H9 (cell line): ENCODE data around the gene MON2. TPM values are rescaled to one million over a fixed set of nuclear protein-coding genes. Genes with fewer than 3 reads are reported as not detected.

Experiments
- DNase-seq: peaks from one replicate; pipeline ENCODE4 v3.0.0-alpha.2; 2017
- H2AFZ ChIP-seq: one replicate; pipeline ENCODE4 v1.6.1; 2013; ENCODE audit warnings: mild to moderate bottlenecking, low read length, control low read depth, moderate library complexity
- H2AK5ac ChIP-seq: 2 replicates; pipeline ENCODE4 v1.6.1; 2013; ENCODE audit warnings: low read length, control low read depth, mixed read lengths; ENCODE audit not compliant: insufficient read length
- H2BK120ac ChIP-seq: one replicate; pipeline ENCODE4 v1.6.1; 2013; ENCODE audit warnings: low read depth, mild to moderate bottlenecking, low read length, control low read depth, inconsistent platforms; ENCODE audit not compliant: poor library complexity, severe bottlenecking
- H2BK12ac ChIP-seq: 2 replicates; pipeline ENCODE4 v1.6.1; 2013; ENCODE audit warnings: low read length, control low read depth, mixed read lengths, low read depth; ENCODE audit not compliant: insufficient read length
- H2BK15ac ChIP-seq: 2 replicates; pipeline ENCODE4 v1.6.1; 2013; ENCODE audit warnings: low read depth, low read length, control low read depth
- H2BK20ac ChIP-seq: one replicate; pipeline ENCODE4 v1.6.1; 2013; ENCODE audit warnings: low read depth, mild to moderate bottlenecking, low read length, control low read depth, inconsistent platforms; ENCODE audit not compliant: poor library complexity, severe bottlenecking
- H2BK5ac ChIP-seq: 2 replicates; pipeline ENCODE4 v1.6.1; 2013; ENCODE audit warnings: low read length, control low read depth, mixed read lengths; ENCODE audit not compliant: insufficient read length
- H3K14ac ChIP-seq: 2 replicates; pipeline ENCODE4 v1.6.1; 2013; ENCODE audit warnings: low read length, control low read depth; ENCODE audit not compliant: insufficient read depth
- H3K18ac ChIP-seq: 2 replicates; pipeline ENCODE4 v1.6.1; 2013; ENCODE audit warnings: low read depth, mild to moderate bottlenecking, mixed read lengths, low read length, control low read depth; ENCODE audit not compliant: insufficient read length
- H3K23ac ChIP-seq: 2 replicates; pipeline ENCODE4 v1.6.1; 2013; ENCODE audit warnings: low read length, control low read depth, mixed read lengths, low read depth; ENCODE audit not compliant: insufficient read length
- H3K23me2 ChIP-seq: 2 replicates; pipeline ENCODE4 v1.6.1; 2013; ENCODE audit warnings: low read depth, mild to moderate bottlenecking, mixed read lengths, low read length, control low read depth; ENCODE audit not compliant: insufficient read length, poor library complexity, severe bottlenecking
- H3K27ac ChIP-seq: 2 replicates; pipeline ENCODE4 v1.5.1; 2013; ENCODE audit warnings: low read length, control low read depth, mixed read lengths, low read depth; ENCODE audit not compliant: insufficient read length
- H3K27me3 ChIP-seq: 2 replicates; pipeline ENCODE4 v1.6.1; 2013; ENCODE audit warnings: low read length, control low read depth, inconsistent platforms; ENCODE audit not compliant: insufficient read depth
- H3K4ac ChIP-seq: 2 replicates; pipeline ENCODE4 v1.6.1; 2013; ENCODE audit warnings: low read depth, mild to moderate bottlenecking, control low read depth, inconsistent platforms, low read length, moderate library complexity
- H3K4me1 ChIP-seq: 2 replicates; pipeline ENCODE4 v1.6.1; 2013; ENCODE audit warnings: low read length, control low read depth, inconsistent platforms; ENCODE audit not compliant: insufficient read depth
- H3K4me2 ChIP-seq: 2 replicates; pipeline ENCODE4 v1.6.1; 2013; ENCODE audit warnings: low read length, control low read depth, mixed read lengths; ENCODE audit not compliant: insufficient read length, insufficient read depth
- H3K56ac ChIP-seq: 2 replicates; pipeline ENCODE4 v1.6.1; 2013; ENCODE audit warnings: low read depth, mild to moderate bottlenecking, mixed read lengths, low read length, control low read depth; ENCODE audit not compliant: insufficient read length
- H3K79me1 ChIP-seq: 2 replicates; pipeline ENCODE4 v1.6.1; 2013; ENCODE audit warnings: low read depth, mild to moderate bottlenecking, moderate library complexity, low read length, control low read depth, inconsistent platforms; ENCODE audit not compliant: insufficient read depth, poor library complexity, severe bottlenecking
- H3K79me2 ChIP-seq: 2 replicates; pipeline ENCODE4 v1.6.1; 2013; ENCODE audit warnings: low read length, control low read depth, inconsistent platforms; ENCODE audit not compliant: insufficient read depth
- H3K9ac ChIP-seq: 2 replicates; pipeline ENCODE4 v1.6.1; 2013; ENCODE audit warnings: low read length, control low read depth, mixed read lengths; ENCODE audit not compliant: insufficient read length; ENCODE audit errors: extremely low read depth
- H3K9me3 ChIP-seq: one replicate; pipeline ENCODE4 v1.6.1; 2013; ENCODE audit warnings: low read depth, low read length, inconsistent platforms; ENCODE audit not compliant: control insufficient read depth
- H3T11ph ChIP-seq: one replicate; pipeline ENCODE4 v1.6.1; 2013; ENCODE audit warnings: mild to moderate bottlenecking, low read length, control low read depth, inconsistent platforms
- H4K20me1 ChIP-seq: one replicate; pipeline ENCODE4 v1.6.1; 2013; ENCODE audit not compliant: control insufficient read depth, insufficient read length, insufficient read depth
- H4K5ac ChIP-seq: 2 replicates; pipeline ENCODE4 v1.6.1; 2013; ENCODE audit warnings: low read depth, mild to moderate bottlenecking, mixed read lengths, low read length, control low read depth; ENCODE audit not compliant: insufficient read length
- H4K8ac ChIP-seq: replicated peaks from 2 replicates; pipeline ENCODE4 v1.6.1; 2013; ENCODE audit warnings: low read length, control low read depth, mixed read lengths, low read depth; ENCODE audit not compliant: insufficient read length
- H4K91ac ChIP-seq: 2 replicates; pipeline ENCODE4 v1.6.1; 2013; ENCODE audit warnings: low read depth, mild to moderate bottlenecking, moderate library complexity, mixed read lengths, low read length, control low read depth; ENCODE audit not compliant: insufficient read length
- H3K27ac Mint-ChIP-seq, 3 experiments: 2 replicates in 2 of 3; 3 replicates in 1 of 3; pipeline ENCODE4 v1.8.0; 2020 to 2021; ENCODE audit warnings: mixed read lengths in 3 of 3, mild to moderate bottlenecking in 1 of 3, moderate library complexity in 1 of 3
- H3K27me3 Mint-ChIP-seq: 2 replicates; pipeline ENCODE4 v1.8.0; 2021; ENCODE audit warnings: low read depth, mild to moderate bottlenecking, moderate library complexity, mixed read lengths
- H3K36me3 Mint-ChIP-seq, 3 experiments: 2 replicates in 2 of 3; 3 replicates in 1 of 3; pipeline ENCODE4 v1.8.0; 2020 to 2021; ENCODE audit warnings: low read depth in 3 of 3, mixed read lengths in 3 of 3; ENCODE audit not compliant: insufficient read depth in 1 of 3
- H3K4me1 Mint-ChIP-seq, 2 experiments: 2 replicates each; pipeline ENCODE4 v1.8.0; 2020; ENCODE audit warnings: mixed read lengths in 2 of 2
- H3K4me3 Mint-ChIP-seq, 2 experiments: 2 replicates in 1 of 2; 3 replicates in 1 of 2; pipeline ENCODE4 v1.8.0; 2020 to 2021; ENCODE audit warnings: mild to moderate bottlenecking in 2 of 2, mixed read lengths in 2 of 2, moderate library complexity in 1 of 2
- H3K9me3 Mint-ChIP-seq, 2 experiments: 2 replicates in 1 of 2; 3 replicates in 1 of 2; pipeline ENCODE4 v1.8.0; 2020; ENCODE audit warnings: mild to moderate bottlenecking in 2 of 2, mixed read lengths in 2 of 2, moderate library complexity in 1 of 2
- CTCF ChIP-seq: fragments of 200-600 bp; sonication (generic); conservative IDR thresholded peaks from 3 replicates; pipeline ENCODE4 v1.8.0; 2021; ENCODE audit warnings: antibody characterized with exemption, mild to moderate bottlenecking
- WGBS: extraction: QIAGEN DNeasy Blood & Tissue Kit; methylation state at CpG from one replicate; pipeline ENCODE4 v1.1.7; 2013; ENCODE audit warnings: missing lambda C conversion rate, low lambda C conversion rate, mixed read lengths; ENCODE audit not compliant: insufficient read length; ENCODE audit errors: extremely low coverage; 5-methylcytosine and 5-hydroxymethylcytosine counted together
- total RNA-seq: library from RNA; stranded (reverse); gene quantifications from 2 replicates; pipeline ENCODE4 v1.2.1, GENCODE V29; 2021

MON2 gene
- total RNA-seq, 1 experiment from 2014 or later: 21.9 TPM

- WGBS: no CpG with 5 or more reads among the region's 2 CpGs
- Histone ChIP-seq H2AK5ac (no peak overlapping the region), H3K23me2 (no peaks in the 10 kb centered on the region), H4K20me1 (no peaks in the 10 kb centered on the region), H3K9ac (no peak overlapping the region), H2BK15ac (no peak overlapping the region), H2BK20ac (no peak overlapping the region), H4K91ac (no peak overlapping the region), H3K27ac (no peak overlapping the region), H4K8ac (no peak overlapping the region), H3K56ac (no peak overlapping the region), H3T11ph (no peak overlapping the region), H2BK5ac (no peak overlapping the region), H3K4me2 (no peak overlapping the region), H3K4me1 (no peaks in the 10 kb centered on the region), H3K27me3 (no peaks in the 10 kb centered on the region), H3K79me1 (no peaks in the 10 kb centered on the region), H4K5ac (no peak overlapping the region), H2AFZ (no peak overlapping the region), H2BK120ac (no peak overlapping the region), H3K79me2 (no peaks in the 10 kb centered on the region), H3K9me3 (no peaks in the 10 kb centered on the region), H3K14ac (no peak overlapping the region), H3K18ac (no peak overlapping the region), H3K23ac (no peak overlapping the region), H3K4ac (no peak overlapping the region), H2BK12ac (no peak overlapping the region)
- Mint-ChIP-seq H3K36me3 (no peaks in the 10 kb centered on the region), H3K9me3 (no peaks in the 10 kb centered on the region; a peak in 2 of 5 replicates), H3K4me1 (no peaks in the 10 kb centered on the region), H3K27me3 (no peaks in the 10 kb centered on the region; the same call in 1 of the 2 replicates), H3K4me3 (no peak overlapping the region), H3K27ac (no peak overlapping the region)
- no peak for DNase-seq
- TF ChIP-seq CTCF: no peak
Observed at GRCh38 chr12:62446754-62447452, 19.7 kb upstream of the MON2 start.
